GM20000 (cell line): Measurements from ENCODE around the gene EIF3K.
A peak's percentile ranks its signal among the peaks of the same experiment; 100 is the strongest.
"Not testable (repeated sequence)": the region's sequence is repeated elsewhere in the genome, so short reads cannot be mapped to it uniquely, and the experiment has no call there.

Source experiments
- DNase-seq: peaks from one replicate; pipeline ENCODE4 v3.0.0; 2012; ENCODE audit warnings: low spot score
- CTCF ChIP-seq: IDR thresholded peaks from 2 replicates; pipeline ENCODE4 v1.5.1; 2012; ENCODE audit warnings: mild to moderate bottlenecking, control low read depth; ENCODE audit errors: extremely low read depth, missing control alignments

EIF3K gene

GRCh38 chr19:38624822-38625221, 5.8 kb downstream of the EIF3K start:
- TF ChIP-seq CTCF, result no peak
- DNase-seq, result no peak

GRCh38 chr19:38626401-38626800, 7.4 kb downstream of the EIF3K start:
- DNase-seq, result no peak
- TF ChIP-seq CTCF, result no peak

- DNase-seq, result no peak
- no peak for TF ChIP-seq CTCF
Observed at GRCh38 chr19:38629568-38629967, 10.6 kb downstream of the EIF3K start.

- DNase-seq, result not testable (repeated sequence)
Observed at GRCh38 chr19:38631301-38631700, 12.3 kb downstream of the EIF3K start.

- not testable (repeated sequence) for DNase-seq
Observed at GRCh38 chr19:38631811-38632475, 13.0 kb downstream of the EIF3K start.

GRCh38 chr19:38632476-38633213, 13.7 kb downstream of the EIF3K start:
- no peak for TF ChIP-seq CTCF
- no peak for DNase-seq

GRCh38 chr19:38634757-38635482, 15.9 kb downstream of the EIF3K start:
- peak; percentile 71 for TF ChIP-seq CTCF
- DNase-seq, result peak; percentile 72

- DNase-seq, result no peak
- TF ChIP-seq CTCF, result no peak
Observed at GRCh38 chr19:38635483-38636399, 16.8 kb downstream of the EIF3K start.
